BJ (cell line): ENCODE measurements around the gene CAMK2D. TPM values are rescaled to one million over a fixed set of nuclear protein-coding genes. Genes with fewer than 3 reads are reported as not detected.
"Not testable (repeated sequence)": the region's sequence is repeated elsewhere in the genome, so short reads cannot be mapped to it uniquely, and the experiment has no call there.

Experiments used
- CTCF ChIA-PET: fragments of 350-600 bp; formaldehyde crosslinking; extraction: SDS; loops from one replicate; lab custom pipeline; 2021; ENCODE audit warnings: antibody characterized with exemption, inconsistent platforms; lab: Yijun Ruan, JAX
- POLR2A ChIA-PET: fragments of 300-600 bp; sonication (Branson Sonifier 250); formaldehyde crosslinking; extraction: SDS; loops from one replicate; lab custom pipeline; 2021; ENCODE audit warnings: antibody characterized with exemption; lab: Charles Lee
- DNase-seq: peaks from one replicate; pipeline ENCODE4 v3.0.0-alpha.2; 2011; ENCODE audit warnings: low read depth
- H3K27me3 ChIP-seq: 2 replicates; pipeline ENCODE4 v1.6.0; 2011; ENCODE audit warnings: low read length; ENCODE audit not compliant: control insufficient read depth, insufficient read depth
- H3K36me3 ChIP-seq: 2 replicates; pipeline ENCODE4 v1.5.1; 2011; ENCODE audit warnings: low read length; ENCODE audit not compliant: control insufficient read depth, insufficient read depth
- H3K4me3 ChIP-seq: 2 replicates; pipeline ENCODE4 v1.5.1; 2011; ENCODE audit warnings: low read depth, mild to moderate bottlenecking, control low read depth, low read length
- CTCF ChIP-seq: IDR thresholded peaks from 2 replicates; pipeline ENCODE4 v1.5.1; 2011; ENCODE audit warnings: low read depth, mild to moderate bottlenecking, control low read depth, inconsistent platforms, low read length, moderate library complexity; ENCODE audit not compliant: insufficient read depth
- polyA minus RNA-seq: library from RNA; depleted of rRNA, polyadenylated mRNA; stranded (reverse); fragments of >200 nt; gene quantifications from 2 replicates; pipeline ENCODE4 v1.2.3, GENCODE V29; 2011; rRNA and poly(A)+ RNA removed
- polyA plus RNA-seq: library from polyadenylated mRNA; depleted of rRNA; stranded (reverse); fragments of >200 nt; gene quantifications from 2 replicates; pipeline ENCODE4 v1.2.3, GENCODE V29; 2011; rRNA removed

CAMK2D gene
- polyA plus RNA-seq (41.8 and 69.6 TPM in 2 replicates), polyA minus RNA-seq (48.1 and 49.1 TPM in 2 replicates)

- peak within 1 kb of the TSS; percentile 89 for H3K4me3 ChIP-seq
- H3K27me3 ChIP-seq = no peaks in the 10 kb centered on the region
- H3K36me3 ChIP-seq = no peaks in the 10 kb centered on the region
- ChIA-PET CTCF (interaction anchor here (1.0 kb wide), 2 partner anchors 191 to 367 kb away, joined by 3 read pairs; no protein-coding TSS in a partner anchor), POLR2A (interaction anchor here (0.6 to 1.0 kb wide), 5 partner anchors 20 to 597 kb away, joined by 3 to 7 read pairs (median 4); no protein-coding TSS in a partner anchor)
- peak; percentile 42 for DNase-seq
- peak; percentile 77 for TF ChIP-seq CTCF
Observed at GRCh38 chr4:113761620-113762185, at the start of gene CAMK2D. Gene CAMK2D, minus strand, starts transcription at chr4:113761738. Its CDS starts 670 bp downstream, at chr4:113761068.

GRCh38 chr4:113810906-113811305, 49.4 kb upstream of the CAMK2D start:
- Histone ChIP-seq H3K27me3 (no peaks in the 10 kb centered on the region), H3K36me3 (no peaks in the 10 kb centered on the region), H3K4me3 (no peak overlapping the region)
- CTCF ChIA-PET = no interaction called here
- no peak for DNase-seq
- no peak for TF ChIP-seq CTCF
- POLR2A ChIA-PET = no interaction called here

GRCh38 chr4:113809311-113809710, 47.8 kb upstream of the CAMK2D start:
- TF ChIP-seq CTCF = no peak
- DNase-seq = no peak

GRCh38 chr4:113806850-113807249, 45.3 kb upstream of the CAMK2D start:
- POLR2A ChIA-PET = no interaction called here
- CTCF ChIA-PET = interaction anchor here (0.6 kb wide), 1 partner anchor 358 kb away, joined by 3 read pairs; no protein-coding TSS in a partner anchor
- H3K27me3 ChIP-seq = no peaks in the 10 kb centered on the region
- DNase-seq = no peak
- no peaks in the 10 kb centered on the region for H3K36me3 ChIP-seq
- no peak overlapping the region for H3K4me3 ChIP-seq
- TF ChIP-seq CTCF = no peak

More at GRCh38 chr4:113809311-113809710, 47.8 kb upstream of the CAMK2D start:
- H3K27me3 ChIP-seq = no peaks in the 10 kb centered on the region
- ChIA-PET POLR2A (no interaction called here), CTCF (no interaction called here)
- H3K36me3 ChIP-seq = no peaks in the 10 kb centered on the region
- H3K4me3 ChIP-seq = no peak overlapping the region

GRCh38 chr4:113801882-113802281, 40.3 kb upstream of the CAMK2D start:
- no peaks in the 10 kb centered on the region for H3K36me3 ChIP-seq
- H3K4me3 ChIP-seq = no peak overlapping the region
- no peaks in the 10 kb centered on the region for H3K27me3 ChIP-seq
- ChIA-PET POLR2A (no interaction called here), CTCF (no interaction called here)
- no peak for TF ChIP-seq CTCF
- no peak for DNase-seq

- POLR2A ChIA-PET, CTCF ChIA-PET: not testable (repeated sequence)
Observed at GRCh38 chr4:113796381-113796780, 34.8 kb upstream of the CAMK2D start.

More at GRCh38 chr4:113796381-113796780, 34.8 kb upstream of the CAMK2D start:
- H3K4me3 ChIP-seq, H3K36me3 ChIP-seq, DNase-seq, H3K27me3 ChIP-seq: not testable (repeated sequence)
